B cell (primary cell): ENCODE data around the gene FBXL14. TPM values are rescaled to one million over a fixed set of nuclear protein-coding genes. Genes with fewer than 3 reads are reported as not detected.

Experiments used
- ATAC-seq: fragments of 200-7000 bp; cut with Tn5 transposase; one replicate; pipeline ENCODE4 v1.10.0; 2021; ENCODE audit warnings: low read depth, mild to moderate bottlenecking, moderate number of reproducible peaks, moderate library complexity
- CTCF ChIA-PET: fragments of 350-600 bp; sonication (Branson Sonifier 250); formaldehyde crosslinking; loops from one replicate; lab custom pipeline; 2021; ENCODE audit warnings: antibody characterized with exemption, inconsistent platforms; lab: Charles Lee
- POLR2A ChIA-PET: fragments of 350-600 bp; sonication (Branson Sonifier 250); formaldehyde crosslinking; loops from one replicate; lab custom pipeline; 2021; ENCODE audit warnings: antibody characterized with exemption; lab: Charles Lee
- DNase-seq: peaks from one replicate; pipeline ENCODE4 v3.0.0; 2013
- H2AFZ ChIP-seq: 2 replicates; pipeline ENCODE4 v1.6.1; 2012; ENCODE audit warnings: mild to moderate bottlenecking, low read depth, low read length; ENCODE audit not compliant: insufficient read depth, poor library complexity, severe bottlenecking
- H3K27ac ChIP-seq, 2 donors: 1 replicate in 1 of 2; 2 replicates in 1 of 2; pipeline ENCODE4 v1.5.1; 2012 to 2013; ENCODE audit warnings: low read length in 2 of 2, mild to moderate bottlenecking in 2 of 2, moderate library complexity in 1 of 2
- H3K27me3 ChIP-seq, 4 experiments: fragments of 200-600 bp in 1 of 4; sonication (generic) in 1 of 4; replicated peaks in 1 of 4; 1 replicate in 2 of 4; 2 replicates in 2 of 4; pipeline versions ENCODE4 v1.6.1 to v1.7.0; 2013 to 2016; ENCODE audit warnings: low read length in 3 of 4, mild to moderate bottlenecking in 2 of 4, mixed read lengths in 1 of 4, moderate library complexity in 1 of 4; ENCODE audit not compliant: insufficient read depth in 4 of 4, control insufficient read depth in 3 of 4; ENCODE audit errors: control extremely low read depth in 1 of 4
- H3K36me3 ChIP-seq, 2 experiments: replicated peaks in 1 of 2; 1 replicate in 1 of 2; 2 replicates in 1 of 2; pipeline versions ENCODE4 v1.6.1 to v1.7.1; 2013; ENCODE audit warnings: low read length in 1 of 2; ENCODE audit not compliant: insufficient read depth in 2 of 2, control insufficient read depth in 1 of 2; ENCODE audit errors: control extremely low read depth in 1 of 2, extremely low read depth in 1 of 2
- H3K4me1 ChIP-seq, 2 donors: fragments of 200-600 bp in 1 of 2; sonication (generic) in 1 of 2; 1 replicate in 1 of 2; 2 replicates in 1 of 2; pipeline versions ENCODE4 v1.5.1 to v1.6.1; 2013 to 2017; ENCODE audit warnings: low read length in 2 of 2; ENCODE audit not compliant: control insufficient read depth in 2 of 2, insufficient read depth in 2 of 2
- H3K4me2 ChIP-seq: replicated peaks from 2 replicates; pipeline ENCODE3; 2012; ENCODE audit warnings: mild to moderate bottlenecking, low read depth, low read length; ENCODE audit not compliant: poor library complexity, severe bottlenecking
- H3K4me3 ChIP-seq, 5 experiments: fragments of 200-600 bp in 1 of 5; sonication (generic) in 1 of 5; 1 replicate in 3 of 5; 2 replicates in 2 of 5; pipeline versions ENCODE4 v1.5.1 to v1.7.0; 2011 to 2016; ENCODE audit warnings: low read length in 4 of 5, mild to moderate bottlenecking in 4 of 5, low read depth in 2 of 5, control low read depth in 1 of 5, moderate library complexity in 1 of 5; ENCODE audit not compliant: insufficient read depth in 1 of 5; ENCODE audit errors: control extremely low read depth in 1 of 5, extremely low read depth in 1 of 5
- H3K79me2 ChIP-seq: fragments of 200-600 bp; sonication (generic); one replicate; pipeline ENCODE4 v1.6.0; 2016; ENCODE audit warnings: low read length; ENCODE audit not compliant: control insufficient read depth, insufficient read depth
- H3K9ac ChIP-seq: fragments of 200-600 bp; sonication (generic); 2 replicates; pipeline ENCODE4 v1.6.1; 2017; ENCODE audit warnings: mild to moderate bottlenecking, low read length, moderate library complexity
- H3K9me3 ChIP-seq, 3 donors: one replicate each; pipeline versions ENCODE4 v1.6.1 to v1.7.1; 2013; ENCODE audit warnings: low read length in 2 of 3; ENCODE audit not compliant: control insufficient read depth in 2 of 3, insufficient read depth in 1 of 3; ENCODE audit errors: control extremely low read depth in 1 of 3
- H4K20me1 ChIP-seq: 2 replicates; pipeline ENCODE4 v1.6.0; 2012; ENCODE audit warnings: mild to moderate bottlenecking, low read length; ENCODE audit not compliant: insufficient read depth, control insufficient read depth, poor library complexity, severe bottlenecking
- H3K27ac Mint-ChIP-seq: one replicate; pipeline ENCODE4 v1.8.0; 2021; ENCODE audit warnings: mixed read lengths
- H3K27me3 Mint-ChIP-seq: one replicate; pipeline ENCODE4 v1.8.0; 2021; ENCODE audit warnings: mixed read lengths
- H3K4me1 Mint-ChIP-seq: one replicate; pipeline ENCODE4 v1.8.0; 2021; ENCODE audit warnings: mixed read lengths
- H3K4me3 Mint-ChIP-seq: one replicate; pipeline ENCODE4 v1.8.0; 2021; ENCODE audit warnings: mixed read lengths
- H3K9me3 Mint-ChIP-seq: one replicate; pipeline ENCODE4 v1.8.0; 2022; ENCODE audit warnings: mixed read lengths; ENCODE audit not compliant: insufficient read depth
- CTCF ChIP-seq: fragments of 200-600 bp; IDR thresholded peaks from one replicate; pipeline ENCODE4 v1.8.0; 2022; ENCODE audit warnings: antibody characterized with exemption, mild to moderate bottlenecking
- EZH2 ChIP-seq: IDR thresholded peaks from 2 replicates; pipeline ENCODE4 v1.6.1; 2012; ENCODE audit warnings: borderline replicate concordance, low read depth, mild to moderate bottlenecking, moderate library complexity, low read length; ENCODE audit not compliant: insufficient read depth, poor library complexity, severe bottlenecking
- WGBS: methylation state at CpG from one replicate; pipeline ENCODE4 v1.1.5; 2013; ENCODE audit warnings: missing lambda C conversion rate; ENCODE audit not compliant: insufficient coverage; 5-methylcytosine and 5-hydroxymethylcytosine counted together
- intact Hi-C: fragments of 100-400 bp; cut with micrococcal nuclease; formaldehyde crosslinking; loops from one replicate; pipeline ENCODE4 v1.10.0; 2022
- polyA minus RNA-seq: library from RNA; depleted of rRNA, polyadenylated mRNA; stranded (reverse); fragments of >200 nt; gene quantifications from 2 replicates; pipeline ENCODE4 v1.2.3, GENCODE V29; 2012
- polyA plus RNA-seq: library from polyadenylated mRNA; depleted of rRNA; stranded (reverse); fragments of >200 nt; gene quantifications from 2 replicates; pipeline ENCODE4 v1.2.3, GENCODE V29; 2012
- total RNA-seq, 2 donors: library from RNA; stranded (reverse); fragments of 120-200 nt in 1 of 2; gene quantifications; 1 replicate in 1 of 2; 2 replicates in 1 of 2; pipeline versions ENCODE4 v1.2.3 to v1.2.4, GENCODE V29; 2013 to 2022

Gene FBXL14, protein sequence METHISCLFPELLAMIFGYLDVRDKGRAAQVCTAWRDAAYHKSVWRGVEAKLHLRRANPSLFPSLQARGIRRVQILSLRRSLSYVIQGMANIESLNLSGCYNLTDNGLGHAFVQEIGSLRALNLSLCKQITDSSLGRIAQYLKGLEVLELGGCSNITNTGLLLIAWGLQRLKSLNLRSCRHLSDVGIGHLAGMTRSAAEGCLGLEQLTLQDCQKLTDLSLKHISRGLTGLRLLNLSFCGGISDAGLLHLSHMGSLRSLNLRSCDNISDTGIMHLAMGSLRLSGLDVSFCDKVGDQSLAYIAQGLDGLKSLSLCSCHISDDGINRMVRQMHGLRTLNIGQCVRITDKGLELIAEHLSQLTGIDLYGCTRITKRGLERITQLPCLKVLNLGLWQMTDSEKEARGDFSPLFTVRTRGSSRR
- total RNA-seq (33.9 and 37.3 TPM in 2 replicates), polyA plus RNA-seq (13.5 and 21.6 TPM in 2 replicates), polyA minus RNA-seq (44.5 and 47.8 TPM in 2 replicates)
- 14.4 TPM for total RNA-seq (2013)

DNA sequence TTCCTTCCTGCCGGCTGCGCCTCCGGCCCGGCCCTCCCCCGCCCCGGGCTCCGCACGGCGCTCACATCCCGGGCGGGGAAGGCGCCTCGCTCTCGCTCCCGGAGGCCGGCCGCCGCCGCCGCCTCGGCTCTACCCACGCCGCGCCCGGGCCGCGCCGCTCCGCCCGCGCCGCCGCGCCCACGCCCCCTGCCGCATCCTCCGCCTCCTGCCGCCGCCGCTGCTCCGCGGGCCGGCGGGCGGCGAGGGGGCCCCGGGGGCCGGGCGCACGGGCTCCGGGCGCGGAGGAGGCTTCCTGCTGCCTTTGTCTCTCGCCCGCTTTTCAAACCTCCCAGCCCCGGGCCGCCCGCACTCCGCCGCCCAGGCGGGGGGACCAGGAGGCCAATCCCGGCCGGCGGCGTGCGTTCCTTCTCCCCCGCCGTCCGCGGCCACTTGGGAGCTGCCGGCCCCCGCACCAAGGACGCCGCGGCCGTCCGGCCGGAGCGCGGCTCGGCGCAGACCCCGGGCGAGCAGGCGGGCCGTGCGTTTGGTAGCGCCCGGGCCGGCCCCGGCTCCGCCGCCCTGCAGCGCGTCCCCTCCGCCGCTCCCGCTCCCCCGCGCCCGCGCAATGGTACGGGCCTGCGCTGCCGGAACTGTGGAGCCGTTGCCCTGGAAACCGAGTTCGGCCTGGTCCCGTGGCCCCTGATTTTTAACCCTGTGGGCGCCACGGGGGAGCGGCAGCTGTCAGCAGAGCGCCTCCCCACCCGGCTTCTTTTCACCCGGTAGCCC lies at the start of gene FBXL14:
FBXL14 (minus strand) TSS at position 321 of the 765 bp plus-strand sequence. CDS start 515 bp downstream, outside the sequence.
- ChIA-PET CTCF (interaction anchor here (1.0 to 4.7 kb wide), 6 partner anchors 8 to 1018 kb away, joined by 3 to 31 read pairs (median 26); no protein-coding TSS in a partner anchor), POLR2A (interaction anchor here (0.8 kb wide), 1 partner anchor 12 kb away, joined by 3 read pairs; no protein-coding TSS in a partner anchor)
- Histone ChIP-seq H3K4me2 (peak within 1 kb of the TSS; percentile 85), H3K27me3 (no peaks in the 10 kb centered on the region), H3K36me3 (no peaks in the 10 kb centered on the region), H2AFZ (peak within 1 kb of the TSS; percentile 88), H3K27ac (peak within 1 kb of the TSS; percentile 80 to 96), H3K9ac (peak within 1 kb of the TSS; percentile 82), H3K9me3 (no peaks in the 10 kb centered on the region), H3K4me1 (peaks cover 38 to 41% of the 10 kb centered on the region in 2 donors), H4K20me1 (peaks cover 36% of the 10 kb centered on the region), H3K4me3 (peak within 1 kb of the TSS; percentile 59 to 81 (median 73)), H3K79me2 (peaks cover 38% of the 10 kb centered on the region)
- ATAC-seq: peak; percentile 65
- peak within 1 kb of the TSS; percentile 97 for H3K27ac Mint-ChIP-seq
- no peaks in the 10 kb centered on the region for H3K9me3 Mint-ChIP-seq
- WGBS: under 1% methylated on average over 115 of the region's 115 CpGs
- intact Hi-C loops: loop anchor here (1.0 to 5.0 kb wide), 8 partner anchors 11 to 1207 kb away; partner anchors contain the start of genes ADIPOR2, CCDC77, ERC1 and KDM5A
- TF ChIP-seq CTCF (no peak), EZH2 (no peak)
- no peaks in the 10 kb centered on the region for H3K27me3 Mint-ChIP-seq
- peak within 1 kb of the TSS; percentile 94 for H3K4me3 Mint-ChIP-seq
- DNase-seq: peak; percentile 95
- H3K4me1 Mint-ChIP-seq: peaks cover 50% of the 10 kb centered on the region
